OCI-LY3 (cell line): ENCODE data around the gene COL1A1.

Source experiments
- EZH2phosphoT487 ChIP-seq: fragments of 200-600 bp; shearing (Covaris generic); IDR thresholded peaks from 2 replicates; pipeline ENCODE4 v1.6.1; 2018; ENCODE audit warnings: antibody characterized with exemption, mixed run types, low read depth
- TF ChIP-seq, protein P1 (sequence below): fragments of 200-600, 300-600 bp; sonication (generic); IDR thresholded peaks from 2 replicates; pipeline ENCODE4 v1.5.1; 2014; ENCODE audit warnings: antibody characterized with exemption, low read length, low read depth

DNA sequence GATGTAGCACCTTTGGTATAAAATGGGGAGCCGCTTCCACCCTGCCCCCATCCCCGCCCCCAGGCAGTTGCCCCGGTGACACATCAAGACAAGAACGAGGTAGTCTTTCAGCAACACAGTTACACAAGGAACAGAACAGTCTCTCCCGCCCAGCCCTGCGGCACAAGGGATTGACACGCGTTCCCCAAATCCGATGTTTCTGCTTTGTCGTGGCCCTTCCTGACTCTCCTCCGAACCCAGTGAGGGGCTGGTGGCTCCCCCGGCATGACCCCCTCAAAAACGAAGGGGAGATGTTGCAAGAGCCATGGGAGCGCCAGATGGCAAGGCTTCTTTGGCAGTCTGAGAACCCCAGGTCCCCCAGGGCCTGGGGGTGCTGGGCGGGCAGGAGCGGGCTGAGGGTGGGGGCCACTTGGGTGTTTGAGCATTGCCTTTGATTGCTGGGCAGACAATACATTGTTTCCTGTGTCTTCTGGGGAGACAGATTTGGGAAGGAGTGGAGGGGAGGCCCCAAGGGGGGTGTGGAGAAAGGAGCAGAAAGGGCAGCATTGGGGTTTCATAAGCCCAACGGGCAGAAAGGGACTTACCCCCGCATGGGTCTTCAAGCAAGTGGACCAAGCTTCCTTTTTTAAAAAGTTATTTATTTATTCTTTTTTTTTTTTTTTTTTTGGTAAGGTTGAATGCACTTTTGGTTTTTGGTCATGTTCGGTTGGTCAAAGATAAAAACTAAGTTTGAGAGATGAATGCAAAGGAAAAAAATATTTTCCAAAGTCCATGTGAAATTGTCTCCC is 16.6 kb downstream of the COL1A1 start:
- TF ChIP-seq, protein P1, sequence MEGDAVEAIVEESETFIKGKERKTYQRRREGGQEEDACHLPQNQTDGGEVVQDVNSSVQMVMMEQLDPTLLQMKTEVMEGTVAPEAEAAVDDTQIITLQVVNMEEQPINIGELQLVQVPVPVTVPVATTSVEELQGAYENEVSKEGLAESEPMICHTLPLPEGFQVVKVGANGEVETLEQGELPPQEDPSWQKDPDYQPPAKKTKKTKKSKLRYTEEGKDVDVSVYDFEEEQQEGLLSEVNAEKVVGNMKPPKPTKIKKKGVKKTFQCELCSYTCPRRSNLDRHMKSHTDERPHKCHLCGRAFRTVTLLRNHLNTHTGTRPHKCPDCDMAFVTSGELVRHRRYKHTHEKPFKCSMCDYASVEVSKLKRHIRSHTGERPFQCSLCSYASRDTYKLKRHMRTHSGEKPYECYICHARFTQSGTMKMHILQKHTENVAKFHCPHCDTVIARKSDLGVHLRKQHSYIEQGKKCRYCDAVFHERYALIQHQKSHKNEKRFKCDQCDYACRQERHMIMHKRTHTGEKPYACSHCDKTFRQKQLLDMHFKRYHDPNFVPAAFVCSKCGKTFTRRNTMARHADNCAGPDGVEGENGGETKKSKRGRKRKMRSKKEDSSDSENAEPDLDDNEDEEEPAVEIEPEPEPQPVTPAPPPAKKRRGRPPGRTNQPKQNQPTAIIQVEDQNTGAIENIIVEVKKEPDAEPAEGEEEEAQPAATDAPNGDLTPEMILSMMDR: no peak
- TF ChIP-seq EZH2phosphoT487: no peak
